GM23338 (cell line): ENCODE results near the gene SYNE1. TPM values are rescaled to one million over a fixed set of nuclear protein-coding genes. Genes with fewer than 3 reads are reported as not detected.

Experiments
- ATAC-seq: fragments of 200-7000 bp; cut with Tn5 transposase; 3 replicates; pipeline ENCODE4 v1.9.1; 2020
- DNase-seq: peaks from one replicate; pipeline ENCODE4 v3.0.0-alpha.2; 2015; ENCODE audit warnings: low spot score
- H2AFZ ChIP-seq: fragments of 200-600 bp; sonication (generic); 2 replicates; pipeline ENCODE4 v1.8.0; 2016; ENCODE audit warnings: antibody characterized with exemption, mild to moderate bottlenecking, moderate library complexity
- H3F3A ChIP-seq: fragments of 200-600 bp; sonication (generic); replicated peaks from 2 replicates; pipeline ENCODE4 v1.8.0; 2017; ENCODE audit warnings: antibody characterized with exemption, mixed run types, low read depth
- H3K27ac ChIP-seq: fragments of 200-600 bp; sonication (generic); 2 replicates; pipeline ENCODE4 v1.6.1; 2016; ENCODE audit warnings: low read depth
- H3K27me3 ChIP-seq: fragments of 200-600 bp; sonication (generic); 2 replicates; pipeline ENCODE4 v1.8.0; 2016; ENCODE audit warnings: mild to moderate bottlenecking, mixed run types, moderate library complexity; ENCODE audit not compliant: insufficient read depth
- H3K36me3 ChIP-seq: fragments of 200-600 bp; sonication (generic); 2 replicates; pipeline ENCODE4 v1.8.0; 2016; ENCODE audit warnings: mild to moderate bottlenecking; ENCODE audit not compliant: insufficient read depth
- H3K4me1 ChIP-seq: fragments of 200-600 bp; sonication (generic); 2 replicates; pipeline ENCODE4 v1.8.0; 2016; ENCODE audit warnings: mild to moderate bottlenecking, moderate library complexity; ENCODE audit not compliant: insufficient read depth
- H3K4me2 ChIP-seq: fragments of 200-600 bp; sonication (generic); 2 replicates; pipeline ENCODE4 v1.7.1; 2017; ENCODE audit warnings: mixed run types
- H3K4me3 ChIP-seq: fragments of 200-600 bp; sonication (generic); 2 replicates; pipeline ENCODE4 v1.6.1; 2016; ENCODE audit warnings: mixed run types
- H3K79me2 ChIP-seq: fragments of 200-600 bp; sonication (generic); replicated peaks from 2 replicates; pipeline ENCODE4 v1.8.0; 2017; ENCODE audit warnings: mild to moderate bottlenecking; ENCODE audit not compliant: insufficient read depth
- H3K9me2 ChIP-seq: fragments of 200-600 bp; sonication (generic); 2 replicates; pipeline ENCODE4 v1.8.0; 2017; ENCODE audit not compliant: insufficient read depth
- H4K20me1 ChIP-seq: fragments of 200-600 bp; sonication (generic); replicated peaks from 2 replicates; pipeline ENCODE4 v1.8.0; 2017; ENCODE audit warnings: mild to moderate bottlenecking; ENCODE audit not compliant: insufficient read depth
- H3K27ac Mint-ChIP-seq: 2 replicates; pipeline ENCODE4 v1.8.0; 2020; ENCODE audit warnings: inconsistent platforms, mild to moderate bottlenecking, moderate library complexity, mixed read lengths
- H3K27me3 Mint-ChIP-seq: 3 replicates; pipeline ENCODE4 v1.8.0; 2022; ENCODE audit warnings: low read depth, mild to moderate bottlenecking, moderate library complexity, mixed read lengths, inconsistent platforms; ENCODE audit not compliant: insufficient read depth, poor library complexity
- H3K36me3 Mint-ChIP-seq: 3 replicates; pipeline ENCODE4 v1.8.0; 2021; ENCODE audit warnings: low read depth, mild to moderate bottlenecking, inconsistent platforms, moderate library complexity, mixed read lengths
- H3K4me1 Mint-ChIP-seq: 3 replicates; pipeline ENCODE4 v1.8.0; 2020; ENCODE audit warnings: mild to moderate bottlenecking, inconsistent platforms, mixed read lengths
- H3K4me3 Mint-ChIP-seq: 3 replicates; pipeline ENCODE4 v1.8.0; 2021; ENCODE audit warnings: moderate library complexity, mild to moderate bottlenecking, inconsistent platforms, mixed read lengths
- H3K9me3 Mint-ChIP-seq: 3 replicates; pipeline ENCODE4 v1.8.0; 2020; ENCODE audit warnings: moderate library complexity, mild to moderate bottlenecking, inconsistent platforms, mixed read lengths
- CREB1 ChIP-seq: fragments of 250-450 bp; sonication (Bioruptor Pico); IDR thresholded peaks from 2 replicates; pipeline ENCODE4 v1.5.0; 2020; ENCODE audit warnings: low read depth, mild to moderate bottlenecking, moderate library complexity
- CTCF ChIP-seq, 2 experiments: fragments of 200-600 bp in 1 of 2; sonication (generic) in 1 of 2; conservative IDR thresholded peaks; 2 replicates each; pipeline versions ENCODE4 v1.5.1 to v1.6.1; 2016 to 2017; ENCODE audit warnings: antibody characterized with exemption in 2 of 2, low read depth in 2 of 2, mild to moderate bottlenecking in 2 of 2, moderate library complexity in 1 of 2
- ETS1 ChIP-seq: IDR thresholded peaks from 2 replicates; pipeline ENCODE4 v1.6.1; 2016; ENCODE audit warnings: antibody characterized with exemption
- EZH2 ChIP-seq: fragments of 200-600 bp; sonication (generic); IDR thresholded peaks from one replicate; pipeline ENCODE4 v1.8.0; 2017; ENCODE audit warnings: antibody characterized with exemption, mild to moderate bottlenecking, low read depth; ENCODE audit not compliant: unreplicated experiment
- EZH2phosphoT487 ChIP-seq: fragments of 200-600 bp; sonication (generic); IDR thresholded peaks from one replicate; pipeline ENCODE4 v1.8.1; 2018; ENCODE audit warnings: antibody characterized with exemption; ENCODE audit not compliant: unreplicated experiment
- JUNB ChIP-seq: IDR thresholded peaks from one replicate; pipeline ENCODE4 v1.6.1; 2016; ENCODE audit warnings: antibody characterized with exemption; ENCODE audit not compliant: unreplicated experiment
- NANOG ChIP-seq: IDR thresholded peaks from 2 replicates; pipeline ENCODE4 v1.6.1; 2016; ENCODE audit warnings: antibody characterized with exemption, borderline replicate concordance
- POLR2AphosphoS5 ChIP-seq: IDR thresholded peaks from 2 replicates; pipeline ENCODE4 v1.6.1; 2016; ENCODE audit warnings: antibody characterized with exemption, low read depth
- REST ChIP-seq: IDR thresholded peaks from one replicate; pipeline ENCODE4 v1.6.1; 2018; ENCODE audit warnings: antibody characterized with exemption; ENCODE audit not compliant: unreplicated experiment
- STAT1 ChIP-seq: IDR thresholded peaks from one replicate; pipeline ENCODE4 v1.6.1; 2016; ENCODE audit warnings: antibody characterized with exemption; ENCODE audit not compliant: unreplicated experiment
- ZNF114 ChIP-seq: fragments of 250-450 bp; sonication (Bioruptor Pico); IDR thresholded peaks from 2 replicates; pipeline ENCODE4 v1.5.0; 2020; ENCODE audit warnings: mild to moderate bottlenecking, moderate library complexity
- ZNF331 ChIP-seq: fragments of 250-450 bp; sonication (Bioruptor Pico); IDR thresholded peaks from 2 replicates; pipeline ENCODE4 v1.5.0; 2020; ENCODE audit warnings: low read depth, mild to moderate bottlenecking, moderate library complexity
- polyA plus RNA-seq: library from polyadenylated mRNA; unstranded; fragments of >200 nt; fragmentation: Nextera tagmentation; extraction: Ambion mirVana; gene quantifications from 2 replicates; pipeline ENCODE4 v1.2.1, GENCODE V29; 2016
- total RNA-seq: library from RNA; depleted of rRNA; stranded (reverse); fragments of >200 nt; shearing (Covaris generic); gene quantifications from 2 replicates; pipeline ENCODE4 v1.2.3, GENCODE V29; 2014
- TF ChIP-seq, protein P1 (sequence below): fragments of 250-450 bp; sonication (Bioruptor Pico); IDR thresholded peaks from 2 replicates; pipeline ENCODE4 v1.5.0; 2020; ENCODE audit warnings: mild to moderate bottlenecking, moderate library complexity

SYNE1 gene
- total and polyA plus RNA-seq, 2 experiments from 2014 or later, result 3.9 to 13.6 TPM

DNA sequence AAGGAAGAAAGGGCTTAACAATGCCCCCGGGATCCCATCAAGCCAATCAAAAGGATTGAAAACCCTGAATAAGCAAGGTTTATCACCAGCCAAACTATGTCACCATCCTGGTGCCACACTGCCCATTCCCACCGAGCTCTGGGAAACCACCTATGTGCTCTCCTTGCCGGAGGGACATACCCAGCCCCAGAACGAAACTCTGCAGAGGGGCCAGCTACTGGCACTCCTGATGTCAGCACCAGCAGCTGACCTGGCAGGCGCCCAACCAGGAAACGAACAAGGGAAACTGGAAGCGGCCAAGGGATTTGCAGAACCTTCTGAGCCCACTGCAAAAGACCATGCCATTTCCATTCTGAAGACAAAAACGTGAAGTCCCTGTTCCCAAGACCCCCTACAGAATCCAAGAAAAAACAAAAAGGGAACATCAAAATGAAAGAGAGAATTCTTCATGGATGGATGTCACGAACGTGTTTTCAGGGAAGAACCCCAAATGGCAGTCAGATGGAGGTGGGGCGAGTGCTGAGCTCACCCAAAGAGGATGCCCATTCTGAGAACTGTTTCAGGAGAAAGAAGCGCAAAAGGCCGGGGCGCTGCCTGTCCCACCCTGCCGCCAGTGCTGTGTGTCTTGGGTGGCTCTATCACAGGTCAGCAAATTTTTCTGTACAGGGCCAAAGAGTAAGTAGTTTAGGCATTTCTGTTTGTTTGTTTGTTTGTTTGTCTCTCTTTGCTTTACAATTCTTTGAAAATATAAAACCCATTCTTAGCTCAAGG lies 524.5 kb downstream of the SYNE1 start:
- Mint-ChIP-seq H3K27me3 (peaks cover 2% of the 10 kb centered on the region), H3K36me3 (no peaks in the 10 kb centered on the region), H3K27ac (no peak overlapping the region), H3K9me3 (no peaks in the 10 kb centered on the region), H3K4me3 (no peak overlapping the region), H3K4me1 (0 out of 3 replicates have a peak, but pooled peaks cover 6% of the 10 kb centered on the region)
- Histone ChIP-seq H3K36me3 (no peaks in the 10 kb centered on the region), H3K79me2 (no peaks in the 10 kb centered on the region), H3K4me2 (no peak overlapping the region), H3K9me2 (no peaks in the 10 kb centered on the region), H3K27me3 (no peaks in the 10 kb centered on the region), H3K4me3 (no peak overlapping the region), H4K20me1 (no peaks in the 10 kb centered on the region), H3K4me1 (peaks cover 8% of the 10 kb centered on the region), H2AFZ (peak overlapping the region; percentile 47; the same call in 1 of the 2 replicates), H3K27ac (no peak overlapping the region), H3F3A (no peaks in the 10 kb centered on the region)
- DNase-seq (no peak), ATAC-seq (no peak)
- TF ChIP-seq CTCF (conservative IDR thresholded peaks at IDR 0.05; ENCODE audit: low read depth in 2 of 2) (no peak), EZH2phosphoT487 (no peak), JUNB (no peak), ETS1 (no peak), ZNF331 (CRISPR knock-in tag) (no peak), STAT1 (no peak), POLR2AphosphoS5 (no peak), REST (no peak), NANOG (no peak), EZH2 (no peak), CREB1 (no peak), ZNF114 (no peak)
- TF ChIP-seq, protein P1, sequence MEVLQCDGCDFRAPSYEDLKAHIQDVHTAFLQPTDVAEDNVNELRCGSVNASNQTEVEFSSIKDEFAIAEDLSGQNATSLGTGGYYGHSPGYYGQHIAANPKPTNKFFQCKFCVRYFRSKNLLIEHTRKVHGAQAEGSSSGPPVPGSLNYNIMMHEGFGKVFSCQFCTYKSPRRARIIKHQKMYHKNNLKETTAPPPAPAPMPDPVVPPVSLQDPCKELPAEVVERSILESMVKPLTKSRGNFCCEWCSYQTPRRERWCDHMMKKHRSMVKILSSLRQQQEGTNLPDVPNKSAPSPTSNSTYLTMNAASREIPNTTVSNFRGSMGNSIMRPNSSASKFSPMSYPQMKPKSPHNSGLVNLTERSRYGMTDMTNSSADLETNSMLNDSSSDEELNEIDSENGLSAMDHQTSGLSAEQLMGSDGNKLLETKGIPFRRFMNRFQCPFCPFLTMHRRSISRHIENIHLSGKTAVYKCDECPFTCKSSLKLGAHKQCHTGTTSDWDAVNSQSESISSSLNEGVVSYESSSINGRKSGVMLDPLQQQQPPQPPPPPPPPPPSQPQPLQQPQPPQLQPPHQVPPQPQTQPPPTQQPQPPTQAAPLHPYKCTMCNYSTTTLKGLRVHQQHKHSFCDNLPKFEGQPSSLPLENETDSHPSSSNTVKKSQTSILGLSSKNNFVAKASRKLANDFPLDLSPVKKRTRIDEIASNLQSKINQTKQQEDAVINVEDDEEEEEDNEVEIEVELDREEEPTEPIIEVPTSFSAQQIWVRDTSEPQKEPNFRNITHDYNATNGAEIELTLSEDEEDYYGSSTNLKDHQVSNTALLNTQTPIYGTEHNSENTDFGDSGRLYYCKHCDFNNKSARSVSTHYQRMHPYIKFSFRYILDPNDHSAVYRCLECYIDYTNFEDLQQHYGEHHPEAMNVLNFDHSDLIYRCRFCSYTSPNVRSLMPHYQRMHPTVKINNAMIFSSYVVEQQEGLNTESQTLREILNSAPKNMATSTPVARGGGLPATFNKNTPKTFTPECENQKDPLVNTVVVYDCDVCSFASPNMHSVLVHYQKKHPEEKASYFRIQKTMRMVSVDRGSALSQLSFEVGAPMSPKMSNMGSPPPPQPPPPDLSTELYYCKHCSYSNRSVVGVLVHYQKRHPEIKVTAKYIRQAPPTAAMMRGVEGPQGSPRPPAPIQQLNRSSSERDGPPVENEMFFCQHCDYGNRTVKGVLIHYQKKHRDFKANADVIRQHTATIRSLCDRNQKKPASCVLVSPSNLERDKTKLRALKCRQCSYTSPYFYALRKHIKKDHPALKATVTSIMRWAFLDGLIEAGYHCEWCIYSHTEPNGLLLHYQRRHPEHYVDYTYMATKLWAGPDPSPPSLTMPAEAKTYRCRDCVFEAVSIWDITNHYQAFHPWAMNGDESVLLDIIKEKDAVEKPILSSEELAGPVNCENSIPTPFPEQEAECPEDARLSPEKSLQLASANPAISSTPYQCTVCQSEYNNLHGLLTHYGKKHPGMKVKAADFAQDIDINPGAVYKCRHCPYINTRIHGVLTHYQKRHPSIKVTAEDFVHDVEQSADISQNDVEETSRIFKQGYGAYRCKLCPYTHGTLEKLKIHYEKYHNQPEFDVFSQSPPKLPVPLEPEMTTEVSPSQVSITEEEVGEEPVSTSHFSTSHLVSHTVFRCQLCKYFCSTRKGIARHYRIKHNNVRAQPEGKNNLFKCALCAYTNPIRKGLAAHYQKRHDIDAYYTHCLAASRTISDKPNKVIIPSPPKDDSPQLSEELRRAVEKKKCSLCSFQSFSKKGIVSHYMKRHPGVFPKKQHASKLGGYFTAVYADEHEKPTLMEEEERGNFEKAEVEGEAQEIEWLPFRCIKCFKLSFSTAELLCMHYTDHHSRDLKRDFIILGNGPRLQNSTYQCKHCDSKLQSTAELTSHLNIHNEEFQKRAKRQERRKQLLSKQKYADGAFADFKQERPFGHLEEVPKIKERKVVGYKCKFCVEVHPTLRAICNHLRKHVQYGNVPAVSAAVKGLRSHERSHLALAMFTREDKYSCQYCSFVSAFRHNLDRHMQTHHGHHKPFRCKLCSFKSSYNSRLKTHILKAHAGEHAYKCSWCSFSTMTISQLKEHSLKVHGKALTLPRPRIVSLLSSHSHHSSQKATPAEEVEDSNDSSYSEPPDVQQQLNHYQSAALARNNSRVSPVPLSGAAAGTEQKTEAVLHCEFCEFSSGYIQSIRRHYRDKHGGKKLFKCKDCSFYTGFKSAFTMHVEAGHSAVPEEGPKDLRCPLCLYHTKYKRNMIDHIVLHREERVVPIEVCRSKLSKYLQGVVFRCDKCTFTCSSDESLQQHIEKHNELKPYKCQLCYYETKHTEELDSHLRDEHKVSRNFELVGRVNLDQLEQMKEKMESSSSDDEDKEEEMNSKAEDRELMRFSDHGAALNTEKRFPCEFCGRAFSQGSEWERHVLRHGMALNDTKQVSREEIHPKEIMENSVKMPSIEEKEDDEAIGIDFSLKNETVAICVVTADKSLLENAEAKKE (CRISPR knock-in tag), result no peak
